GM23338 (cell line): ENCODE data around the gene TBK1. TPM values are rescaled to one million over a fixed set of nuclear protein-coding genes. Genes with fewer than 3 reads are reported as not detected.

Experiments used
- ATAC-seq: fragments of 200-7000 bp; cut with Tn5 transposase; 3 replicates; pipeline ENCODE4 v1.9.1; 2020
- DNase-seq: peaks from one replicate; pipeline ENCODE4 v3.0.0-alpha.2; 2015; ENCODE audit warnings: low spot score
- H2AFZ ChIP-seq: fragments of 200-600 bp; sonication (generic); 2 replicates; pipeline ENCODE4 v1.8.0; 2016; ENCODE audit warnings: antibody characterized with exemption, mild to moderate bottlenecking, moderate library complexity
- H3F3A ChIP-seq: fragments of 200-600 bp; sonication (generic); replicated peaks from 2 replicates; pipeline ENCODE4 v1.8.0; 2017; ENCODE audit warnings: antibody characterized with exemption, mixed run types, low read depth
- H3K27ac ChIP-seq: fragments of 200-600 bp; sonication (generic); 2 replicates; pipeline ENCODE4 v1.6.1; 2016; ENCODE audit warnings: low read depth
- H3K27me3 ChIP-seq: fragments of 200-600 bp; sonication (generic); 2 replicates; pipeline ENCODE4 v1.8.0; 2016; ENCODE audit warnings: mild to moderate bottlenecking, mixed run types, moderate library complexity; ENCODE audit not compliant: insufficient read depth
- H3K36me3 ChIP-seq: fragments of 200-600 bp; sonication (generic); 2 replicates; pipeline ENCODE4 v1.8.0; 2016; ENCODE audit warnings: mild to moderate bottlenecking; ENCODE audit not compliant: insufficient read depth
- H3K4me1 ChIP-seq: fragments of 200-600 bp; sonication (generic); 2 replicates; pipeline ENCODE4 v1.8.0; 2016; ENCODE audit warnings: mild to moderate bottlenecking, moderate library complexity; ENCODE audit not compliant: insufficient read depth
- H3K4me2 ChIP-seq: fragments of 200-600 bp; sonication (generic); 2 replicates; pipeline ENCODE4 v1.7.1; 2017; ENCODE audit warnings: mixed run types
- H3K4me3 ChIP-seq: fragments of 200-600 bp; sonication (generic); 2 replicates; pipeline ENCODE4 v1.6.1; 2016; ENCODE audit warnings: mixed run types
- H3K79me2 ChIP-seq: fragments of 200-600 bp; sonication (generic); replicated peaks from 2 replicates; pipeline ENCODE4 v1.8.0; 2017; ENCODE audit warnings: mild to moderate bottlenecking; ENCODE audit not compliant: insufficient read depth
- H3K9me2 ChIP-seq: fragments of 200-600 bp; sonication (generic); 2 replicates; pipeline ENCODE4 v1.8.0; 2017; ENCODE audit not compliant: insufficient read depth
- H4K20me1 ChIP-seq: fragments of 200-600 bp; sonication (generic); replicated peaks from 2 replicates; pipeline ENCODE4 v1.8.0; 2017; ENCODE audit warnings: mild to moderate bottlenecking; ENCODE audit not compliant: insufficient read depth
- H3K27ac Mint-ChIP-seq: 2 replicates; pipeline ENCODE4 v1.8.0; 2020; ENCODE audit warnings: inconsistent platforms, mild to moderate bottlenecking, moderate library complexity, mixed read lengths
- H3K27me3 Mint-ChIP-seq: 3 replicates; pipeline ENCODE4 v1.8.0; 2022; ENCODE audit warnings: low read depth, mild to moderate bottlenecking, moderate library complexity, mixed read lengths, inconsistent platforms; ENCODE audit not compliant: insufficient read depth, poor library complexity
- H3K36me3 Mint-ChIP-seq: 3 replicates; pipeline ENCODE4 v1.8.0; 2021; ENCODE audit warnings: low read depth, mild to moderate bottlenecking, inconsistent platforms, moderate library complexity, mixed read lengths
- H3K4me1 Mint-ChIP-seq: 3 replicates; pipeline ENCODE4 v1.8.0; 2020; ENCODE audit warnings: mild to moderate bottlenecking, inconsistent platforms, mixed read lengths
- H3K4me3 Mint-ChIP-seq: 3 replicates; pipeline ENCODE4 v1.8.0; 2021; ENCODE audit warnings: moderate library complexity, mild to moderate bottlenecking, inconsistent platforms, mixed read lengths
- H3K9me3 Mint-ChIP-seq: 3 replicates; pipeline ENCODE4 v1.8.0; 2020; ENCODE audit warnings: moderate library complexity, mild to moderate bottlenecking, inconsistent platforms, mixed read lengths
- CREB1 ChIP-seq: fragments of 250-450 bp; sonication (Bioruptor Pico); IDR thresholded peaks from 2 replicates; pipeline ENCODE4 v1.5.0; 2020; ENCODE audit warnings: low read depth, mild to moderate bottlenecking, moderate library complexity
- ETS1 ChIP-seq: IDR thresholded peaks from 2 replicates; pipeline ENCODE4 v1.6.1; 2016; ENCODE audit warnings: antibody characterized with exemption
- EZH2 ChIP-seq: fragments of 200-600 bp; sonication (generic); IDR thresholded peaks from one replicate; pipeline ENCODE4 v1.8.0; 2017; ENCODE audit warnings: antibody characterized with exemption, mild to moderate bottlenecking, low read depth; ENCODE audit not compliant: unreplicated experiment
- EZH2phosphoT487 ChIP-seq: fragments of 200-600 bp; sonication (generic); IDR thresholded peaks from one replicate; pipeline ENCODE4 v1.8.1; 2018; ENCODE audit warnings: antibody characterized with exemption; ENCODE audit not compliant: unreplicated experiment
- JUNB ChIP-seq: IDR thresholded peaks from one replicate; pipeline ENCODE4 v1.6.1; 2016; ENCODE audit warnings: antibody characterized with exemption; ENCODE audit not compliant: unreplicated experiment
- NANOG ChIP-seq: IDR thresholded peaks from 2 replicates; pipeline ENCODE4 v1.6.1; 2016; ENCODE audit warnings: antibody characterized with exemption, borderline replicate concordance
- POLR2AphosphoS5 ChIP-seq: IDR thresholded peaks from 2 replicates; pipeline ENCODE4 v1.6.1; 2016; ENCODE audit warnings: antibody characterized with exemption, low read depth
- STAT1 ChIP-seq: IDR thresholded peaks from one replicate; pipeline ENCODE4 v1.6.1; 2016; ENCODE audit warnings: antibody characterized with exemption; ENCODE audit not compliant: unreplicated experiment
- ZNF114 ChIP-seq: fragments of 250-450 bp; sonication (Bioruptor Pico); IDR thresholded peaks from 2 replicates; pipeline ENCODE4 v1.5.0; 2020; ENCODE audit warnings: mild to moderate bottlenecking, moderate library complexity
- ZNF331 ChIP-seq: fragments of 250-450 bp; sonication (Bioruptor Pico); IDR thresholded peaks from 2 replicates; pipeline ENCODE4 v1.5.0; 2020; ENCODE audit warnings: low read depth, mild to moderate bottlenecking, moderate library complexity
- polyA plus RNA-seq: library from polyadenylated mRNA; unstranded; fragments of >200 nt; fragmentation: Nextera tagmentation; extraction: Ambion mirVana; gene quantifications from 2 replicates; pipeline ENCODE4 v1.2.1, GENCODE V29; 2016
- total RNA-seq: library from RNA; depleted of rRNA; stranded (reverse); fragments of >200 nt; shearing (Covaris generic); gene quantifications from 2 replicates; pipeline ENCODE4 v1.2.3, GENCODE V29; 2014
- TF ChIP-seq, protein P1 (sequence below): IDR thresholded peaks from one replicate; pipeline ENCODE4 v1.6.1; 2018; ENCODE audit warnings: antibody characterized with exemption; ENCODE audit not compliant: unreplicated experiment
- TF ChIP-seq, protein P2 (sequence below), 2 experiments: fragments of 200-600 bp in 1 of 2; sonication (generic) in 1 of 2; conservative IDR thresholded peaks; 2 replicates each; pipeline versions ENCODE4 v1.5.1 to v1.6.1; 2016 to 2017; ENCODE audit warnings: antibody characterized with exemption in 2 of 2, low read depth in 2 of 2, mild to moderate bottlenecking in 2 of 2, moderate library complexity in 1 of 2
- TF ChIP-seq, protein P3 (sequence below): fragments of 250-450 bp; sonication (Bioruptor Pico); IDR thresholded peaks from 2 replicates; pipeline ENCODE4 v1.5.0; 2020; ENCODE audit warnings: mild to moderate bottlenecking, moderate library complexity

TBK1 gene
- total and polyA plus RNA-seq, 2 experiments from 2014 or later = 21.7 to 29.9 TPM

DNA sequence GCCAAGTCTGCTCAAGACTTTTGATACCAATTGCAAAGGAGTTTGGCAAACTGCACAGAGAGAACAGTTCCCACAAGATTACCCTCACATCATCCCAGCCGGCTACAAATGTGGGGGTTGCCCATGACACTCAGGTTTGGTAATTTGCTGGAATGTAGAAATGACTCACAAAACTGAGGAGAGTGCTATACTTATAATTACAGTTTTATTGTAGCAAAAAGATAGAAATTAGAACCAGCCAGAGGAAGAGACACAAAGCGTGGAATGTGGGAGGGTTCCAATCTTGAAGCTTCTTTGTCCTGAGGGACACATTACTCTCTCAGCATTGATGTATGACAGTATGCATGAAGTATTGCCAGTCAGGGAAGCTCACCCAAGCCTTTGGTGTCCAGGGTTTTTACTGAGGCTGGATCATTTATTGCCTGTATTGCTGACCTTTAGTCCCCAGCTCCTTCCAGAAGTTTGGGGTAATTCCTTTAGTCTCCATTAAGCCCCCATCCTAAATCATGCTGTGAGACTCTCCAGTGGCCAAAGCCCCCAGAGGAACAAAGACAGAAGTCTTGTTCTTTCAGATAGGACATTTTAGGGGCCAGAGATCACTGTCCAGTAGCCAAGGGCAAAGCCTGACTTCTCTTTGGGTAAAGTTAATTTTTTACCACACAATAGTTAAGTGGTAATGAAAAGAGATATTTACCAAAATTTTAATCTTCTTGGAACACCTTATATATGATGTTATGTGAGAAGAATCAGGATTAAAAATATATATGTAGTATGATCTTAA is 9.9 kb downstream of the TBK1 start:
- H4K20me1 ChIP-seq = peaks cover 8% of the 10 kb centered on the region
- no peaks in the 10 kb centered on the region for H3K9me2 ChIP-seq
- no peaks in the 10 kb centered on the region for H3K27me3 Mint-ChIP-seq
- peaks cover 6% of the 10 kb centered on the region; the same call in 1 of the 2 replicates for H3K4me1 ChIP-seq
- no peak for TF ChIP-seq EZH2
- TF ChIP-seq NANOG = no peak
- TF ChIP-seq, protein P1, sequence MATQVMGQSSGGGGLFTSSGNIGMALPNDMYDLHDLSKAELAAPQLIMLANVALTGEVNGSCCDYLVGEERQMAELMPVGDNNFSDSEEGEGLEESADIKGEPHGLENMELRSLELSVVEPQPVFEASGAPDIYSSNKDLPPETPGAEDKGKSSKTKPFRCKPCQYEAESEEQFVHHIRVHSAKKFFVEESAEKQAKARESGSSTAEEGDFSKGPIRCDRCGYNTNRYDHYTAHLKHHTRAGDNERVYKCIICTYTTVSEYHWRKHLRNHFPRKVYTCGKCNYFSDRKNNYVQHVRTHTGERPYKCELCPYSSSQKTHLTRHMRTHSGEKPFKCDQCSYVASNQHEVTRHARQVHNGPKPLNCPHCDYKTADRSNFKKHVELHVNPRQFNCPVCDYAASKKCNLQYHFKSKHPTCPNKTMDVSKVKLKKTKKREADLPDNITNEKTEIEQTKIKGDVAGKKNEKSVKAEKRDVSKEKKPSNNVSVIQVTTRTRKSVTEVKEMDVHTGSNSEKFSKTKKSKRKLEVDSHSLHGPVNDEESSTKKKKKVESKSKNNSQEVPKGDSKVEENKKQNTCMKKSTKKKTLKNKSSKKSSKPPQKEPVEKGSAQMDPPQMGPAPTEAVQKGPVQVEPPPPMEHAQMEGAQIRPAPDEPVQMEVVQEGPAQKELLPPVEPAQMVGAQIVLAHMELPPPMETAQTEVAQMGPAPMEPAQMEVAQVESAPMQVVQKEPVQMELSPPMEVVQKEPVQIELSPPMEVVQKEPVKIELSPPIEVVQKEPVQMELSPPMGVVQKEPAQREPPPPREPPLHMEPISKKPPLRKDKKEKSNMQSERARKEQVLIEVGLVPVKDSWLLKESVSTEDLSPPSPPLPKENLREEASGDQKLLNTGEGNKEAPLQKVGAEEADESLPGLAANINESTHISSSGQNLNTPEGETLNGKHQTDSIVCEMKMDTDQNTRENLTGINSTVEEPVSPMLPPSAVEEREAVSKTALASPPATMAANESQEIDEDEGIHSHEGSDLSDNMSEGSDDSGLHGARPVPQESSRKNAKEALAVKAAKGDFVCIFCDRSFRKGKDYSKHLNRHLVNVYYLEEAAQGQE = no peak
- TF ChIP-seq, protein P2, sequence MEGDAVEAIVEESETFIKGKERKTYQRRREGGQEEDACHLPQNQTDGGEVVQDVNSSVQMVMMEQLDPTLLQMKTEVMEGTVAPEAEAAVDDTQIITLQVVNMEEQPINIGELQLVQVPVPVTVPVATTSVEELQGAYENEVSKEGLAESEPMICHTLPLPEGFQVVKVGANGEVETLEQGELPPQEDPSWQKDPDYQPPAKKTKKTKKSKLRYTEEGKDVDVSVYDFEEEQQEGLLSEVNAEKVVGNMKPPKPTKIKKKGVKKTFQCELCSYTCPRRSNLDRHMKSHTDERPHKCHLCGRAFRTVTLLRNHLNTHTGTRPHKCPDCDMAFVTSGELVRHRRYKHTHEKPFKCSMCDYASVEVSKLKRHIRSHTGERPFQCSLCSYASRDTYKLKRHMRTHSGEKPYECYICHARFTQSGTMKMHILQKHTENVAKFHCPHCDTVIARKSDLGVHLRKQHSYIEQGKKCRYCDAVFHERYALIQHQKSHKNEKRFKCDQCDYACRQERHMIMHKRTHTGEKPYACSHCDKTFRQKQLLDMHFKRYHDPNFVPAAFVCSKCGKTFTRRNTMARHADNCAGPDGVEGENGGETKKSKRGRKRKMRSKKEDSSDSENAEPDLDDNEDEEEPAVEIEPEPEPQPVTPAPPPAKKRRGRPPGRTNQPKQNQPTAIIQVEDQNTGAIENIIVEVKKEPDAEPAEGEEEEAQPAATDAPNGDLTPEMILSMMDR (conservative IDR thresholded peaks at IDR 0.05; ENCODE audit: low read depth in 2 of 2) = no peak
- no peak for TF ChIP-seq CREB1 (CRISPR knock-in tag)
- no peak for TF ChIP-seq JUNB
- TF ChIP-seq ETS1 = no peak
- TF ChIP-seq STAT1 = no peak
- no peak for TF ChIP-seq POLR2AphosphoS5
- TF ChIP-seq EZH2phosphoT487 = no peak
- no peak for TF ChIP-seq ZNF114 (CRISPR knock-in tag)
- TF ChIP-seq, protein P3, sequence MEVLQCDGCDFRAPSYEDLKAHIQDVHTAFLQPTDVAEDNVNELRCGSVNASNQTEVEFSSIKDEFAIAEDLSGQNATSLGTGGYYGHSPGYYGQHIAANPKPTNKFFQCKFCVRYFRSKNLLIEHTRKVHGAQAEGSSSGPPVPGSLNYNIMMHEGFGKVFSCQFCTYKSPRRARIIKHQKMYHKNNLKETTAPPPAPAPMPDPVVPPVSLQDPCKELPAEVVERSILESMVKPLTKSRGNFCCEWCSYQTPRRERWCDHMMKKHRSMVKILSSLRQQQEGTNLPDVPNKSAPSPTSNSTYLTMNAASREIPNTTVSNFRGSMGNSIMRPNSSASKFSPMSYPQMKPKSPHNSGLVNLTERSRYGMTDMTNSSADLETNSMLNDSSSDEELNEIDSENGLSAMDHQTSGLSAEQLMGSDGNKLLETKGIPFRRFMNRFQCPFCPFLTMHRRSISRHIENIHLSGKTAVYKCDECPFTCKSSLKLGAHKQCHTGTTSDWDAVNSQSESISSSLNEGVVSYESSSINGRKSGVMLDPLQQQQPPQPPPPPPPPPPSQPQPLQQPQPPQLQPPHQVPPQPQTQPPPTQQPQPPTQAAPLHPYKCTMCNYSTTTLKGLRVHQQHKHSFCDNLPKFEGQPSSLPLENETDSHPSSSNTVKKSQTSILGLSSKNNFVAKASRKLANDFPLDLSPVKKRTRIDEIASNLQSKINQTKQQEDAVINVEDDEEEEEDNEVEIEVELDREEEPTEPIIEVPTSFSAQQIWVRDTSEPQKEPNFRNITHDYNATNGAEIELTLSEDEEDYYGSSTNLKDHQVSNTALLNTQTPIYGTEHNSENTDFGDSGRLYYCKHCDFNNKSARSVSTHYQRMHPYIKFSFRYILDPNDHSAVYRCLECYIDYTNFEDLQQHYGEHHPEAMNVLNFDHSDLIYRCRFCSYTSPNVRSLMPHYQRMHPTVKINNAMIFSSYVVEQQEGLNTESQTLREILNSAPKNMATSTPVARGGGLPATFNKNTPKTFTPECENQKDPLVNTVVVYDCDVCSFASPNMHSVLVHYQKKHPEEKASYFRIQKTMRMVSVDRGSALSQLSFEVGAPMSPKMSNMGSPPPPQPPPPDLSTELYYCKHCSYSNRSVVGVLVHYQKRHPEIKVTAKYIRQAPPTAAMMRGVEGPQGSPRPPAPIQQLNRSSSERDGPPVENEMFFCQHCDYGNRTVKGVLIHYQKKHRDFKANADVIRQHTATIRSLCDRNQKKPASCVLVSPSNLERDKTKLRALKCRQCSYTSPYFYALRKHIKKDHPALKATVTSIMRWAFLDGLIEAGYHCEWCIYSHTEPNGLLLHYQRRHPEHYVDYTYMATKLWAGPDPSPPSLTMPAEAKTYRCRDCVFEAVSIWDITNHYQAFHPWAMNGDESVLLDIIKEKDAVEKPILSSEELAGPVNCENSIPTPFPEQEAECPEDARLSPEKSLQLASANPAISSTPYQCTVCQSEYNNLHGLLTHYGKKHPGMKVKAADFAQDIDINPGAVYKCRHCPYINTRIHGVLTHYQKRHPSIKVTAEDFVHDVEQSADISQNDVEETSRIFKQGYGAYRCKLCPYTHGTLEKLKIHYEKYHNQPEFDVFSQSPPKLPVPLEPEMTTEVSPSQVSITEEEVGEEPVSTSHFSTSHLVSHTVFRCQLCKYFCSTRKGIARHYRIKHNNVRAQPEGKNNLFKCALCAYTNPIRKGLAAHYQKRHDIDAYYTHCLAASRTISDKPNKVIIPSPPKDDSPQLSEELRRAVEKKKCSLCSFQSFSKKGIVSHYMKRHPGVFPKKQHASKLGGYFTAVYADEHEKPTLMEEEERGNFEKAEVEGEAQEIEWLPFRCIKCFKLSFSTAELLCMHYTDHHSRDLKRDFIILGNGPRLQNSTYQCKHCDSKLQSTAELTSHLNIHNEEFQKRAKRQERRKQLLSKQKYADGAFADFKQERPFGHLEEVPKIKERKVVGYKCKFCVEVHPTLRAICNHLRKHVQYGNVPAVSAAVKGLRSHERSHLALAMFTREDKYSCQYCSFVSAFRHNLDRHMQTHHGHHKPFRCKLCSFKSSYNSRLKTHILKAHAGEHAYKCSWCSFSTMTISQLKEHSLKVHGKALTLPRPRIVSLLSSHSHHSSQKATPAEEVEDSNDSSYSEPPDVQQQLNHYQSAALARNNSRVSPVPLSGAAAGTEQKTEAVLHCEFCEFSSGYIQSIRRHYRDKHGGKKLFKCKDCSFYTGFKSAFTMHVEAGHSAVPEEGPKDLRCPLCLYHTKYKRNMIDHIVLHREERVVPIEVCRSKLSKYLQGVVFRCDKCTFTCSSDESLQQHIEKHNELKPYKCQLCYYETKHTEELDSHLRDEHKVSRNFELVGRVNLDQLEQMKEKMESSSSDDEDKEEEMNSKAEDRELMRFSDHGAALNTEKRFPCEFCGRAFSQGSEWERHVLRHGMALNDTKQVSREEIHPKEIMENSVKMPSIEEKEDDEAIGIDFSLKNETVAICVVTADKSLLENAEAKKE (CRISPR knock-in tag) = no peak
- no peak for TF ChIP-seq ZNF331 (CRISPR knock-in tag)
- 0 out of 2 replicates have a peak overlapping the region, but pooled peaks have one; percentile 21 for H3K27ac ChIP-seq
- H3K27me3 ChIP-seq = no peaks in the 10 kb centered on the region
- H3K4me3 Mint-ChIP-seq = no peak overlapping the region
- ATAC-seq = no peak
- peaks cover 63% of the 10 kb centered on the region for H3K36me3 Mint-ChIP-seq
- H3K4me3 ChIP-seq = no peak overlapping the region
- H3K4me2 ChIP-seq = no peak overlapping the region
- H3K4me1 Mint-ChIP-seq = peaks cover 9% of the 10 kb centered on the region
- DNase-seq = no peak
- no peak overlapping the region for H3K27ac Mint-ChIP-seq
- peaks cover 37% of the 10 kb centered on the region for H3K79me2 ChIP-seq
- no peak overlapping the region for H2AFZ ChIP-seq
- H3K9me3 Mint-ChIP-seq = no peaks in the 10 kb centered on the region
- H3F3A ChIP-seq = no peaks in the 10 kb centered on the region
- H3K36me3 ChIP-seq = peaks cover 25% of the 10 kb centered on the region; the same call in 1 of the 2 replicates
